ENCODE measurements around the gene CAND2.
A peak's percentile ranks its signal among the peaks of the same experiment; 100 is the strongest.
"Not testable (repeated sequence)": the region's sequence is repeated elsewhere in the genome, so short reads cannot be mapped to it uniquely, and the experiment has no call there.

The CAND2 gene

GRCh38 chr3:12771236-12771635, 25.2 kb upstream of the CAND2 start:
- TF ChIP-seq CTCF (conservative IDR thresholded peaks at IDR 0.05; ENCODE audit: low read length) = no peak
- H3K4me3 ChIP-seq (ENCODE audit: low read length) = no peak overlapping the region
- no peak for DNase-seq (ENCODE audit: low read depth)

GRCh38 chr3:12772462-12772861, 24.0 kb upstream of the CAND2 start:
- no peak for DNase-seq (ENCODE audit: low read depth)
- TF ChIP-seq CTCF (conservative IDR thresholded peaks at IDR 0.05; ENCODE audit: low read length) = no peak
- no peak overlapping the region for H3K4me3 ChIP-seq (ENCODE audit: low read length)

- no peak for TF ChIP-seq CTCF (conservative IDR thresholded peaks at IDR 0.05; ENCODE audit: low read length)
- H3K4me3 ChIP-seq (ENCODE audit: low read length) = no peak overlapping the region
- DNase-seq (ENCODE audit: low read depth) = no peak
Measured at GRCh38 chr3:12773030-12773709, 23.3 kb upstream of the CAND2 start.

GRCh38 chr3:12773710-12774086, 22.8 kb upstream of the CAND2 start:
- peak; percentile 20 for DNase-seq (ENCODE audit: low read depth)
- no peak for TF ChIP-seq CTCF (conservative IDR thresholded peaks at IDR 0.05; ENCODE audit: low read length)
- H3K4me3 ChIP-seq (ENCODE audit: low read length) = no peak overlapping the region

GRCh38 chr3:12774619-12775018, 21.9 kb upstream of the CAND2 start:
- no peak for DNase-seq (ENCODE audit: low read depth)
- TF ChIP-seq CTCF (conservative IDR thresholded peaks at IDR 0.05; ENCODE audit: low read length) = no peak
- no peak overlapping the region for H3K4me3 ChIP-seq (ENCODE audit: low read length)

GRCh38 chr3:12775226-12775625, 21.3 kb upstream of the CAND2 start:
- H3K4me3 ChIP-seq (ENCODE audit: low read length) = no peak overlapping the region
- no peak for TF ChIP-seq CTCF (conservative IDR thresholded peaks at IDR 0.05; ENCODE audit: low read length)
- DNase-seq (ENCODE audit: low read depth) = no peak

- not testable (repeated sequence) for DNase-seq (ENCODE audit: low read depth); H3K4me3 ChIP-seq (ENCODE audit: low read length)
Measured at GRCh38 chr3:12775970-12776369, 20.5 kb upstream of the CAND2 start.

- no peak for DNase-seq (ENCODE audit: low read depth)
- TF ChIP-seq CTCF (conservative IDR thresholded peaks at IDR 0.05; ENCODE audit: low read length) = no peak
- no peak overlapping the region for H3K4me3 ChIP-seq (ENCODE audit: low read length)
Measured at GRCh38 chr3:12777171-12777570, 19.3 kb upstream of the CAND2 start.
